Ishikawa (cell line): ENCODE results near the gene DYNLT5.

Experiments
- CEBPB ChIP-seq: IDR thresholded peaks from 2 replicates; pipeline ENCODE4 v1.6.1; 2012
- CREB1 ChIP-seq: IDR thresholded peaks from 2 replicates; pipeline ENCODE4 v1.6.1; 2012; ENCODE audit warnings: low read depth
- EGR1 ChIP-seq: IDR thresholded peaks from 2 replicates; pipeline ENCODE4 v1.6.1; 2012
- EP300 ChIP-seq: IDR thresholded peaks from 2 replicates; pipeline ENCODE4 v1.6.1; 2012; ENCODE audit warnings: borderline replicate concordance
- FOXM1 ChIP-seq: IDR thresholded peaks from 2 replicates; pipeline ENCODE4 v1.6.1; 2012; ENCODE audit warnings: low read depth, borderline replicate concordance
- MAX ChIP-seq: IDR thresholded peaks from 2 replicates; pipeline ENCODE4 v1.6.1; 2012
- NFIC ChIP-seq: IDR thresholded peaks from 2 replicates; pipeline ENCODE4 v1.6.1; 2012
- RAD21 ChIP-seq: IDR thresholded peaks from 2 replicates; pipeline ENCODE4 v1.6.1; 2012; ENCODE audit warnings: low read depth
- TAF1 ChIP-seq: IDR thresholded peaks from 2 replicates; pipeline ENCODE4 v1.6.1; 2012; ENCODE audit warnings: low read depth, mild to moderate bottlenecking
- TCF12 ChIP-seq: IDR thresholded peaks from 2 replicates; pipeline ENCODE4 v1.6.1; 2012; ENCODE audit warnings: low read depth
- TEAD4 ChIP-seq: IDR thresholded peaks from 2 replicates; pipeline ENCODE4 v1.6.1; 2012
- USF1 ChIP-seq: IDR thresholded peaks from 2 replicates; pipeline ENCODE4 v1.6.1; 2012
- YY1 ChIP-seq: IDR thresholded peaks from 2 replicates; pipeline ENCODE4 v1.6.1; 2012; ENCODE audit warnings: low read depth
- ZBTB7A ChIP-seq: IDR thresholded peaks from 2 replicates; pipeline ENCODE4 v1.6.1; 2012; ENCODE audit warnings: low read depth
- TF ChIP-seq, protein P1 (sequence below): IDR thresholded peaks from 2 replicates; pipeline ENCODE4 v1.6.1; 2012; ENCODE audit warnings: low read depth, mild to moderate bottlenecking

Gene DYNLT5, protein sequence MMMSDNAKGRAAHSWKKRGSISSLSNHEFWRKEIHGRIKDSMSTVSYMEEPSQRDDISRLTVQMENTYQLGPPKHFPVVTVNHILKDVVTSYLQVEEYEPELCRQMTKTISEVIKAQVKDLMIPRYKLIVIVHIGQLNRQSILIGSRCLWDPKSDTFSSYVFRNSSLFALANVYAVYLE

GRCh38 chr1:66752000-66752592 lies at the start of gene DYNLT5:
TSS of gene DYNLT5 (plus strand) at chr1:66752459. CDS start at chr1:66754659, 2,200 bp downstream.
- TF ChIP-seq EGR1 (no peak), TAF1 (no peak), FOXM1 (no peak), EP300 (no peak), YY1 (no peak), MAX (no peak), TEAD4 (no peak), CEBPB (no peak), NFIC (no peak), TCF12 (no peak), RAD21 (no peak), CREB1 (no peak), ZBTB7A (no peak), USF1 (no peak)
- TF ChIP-seq, protein P1, sequence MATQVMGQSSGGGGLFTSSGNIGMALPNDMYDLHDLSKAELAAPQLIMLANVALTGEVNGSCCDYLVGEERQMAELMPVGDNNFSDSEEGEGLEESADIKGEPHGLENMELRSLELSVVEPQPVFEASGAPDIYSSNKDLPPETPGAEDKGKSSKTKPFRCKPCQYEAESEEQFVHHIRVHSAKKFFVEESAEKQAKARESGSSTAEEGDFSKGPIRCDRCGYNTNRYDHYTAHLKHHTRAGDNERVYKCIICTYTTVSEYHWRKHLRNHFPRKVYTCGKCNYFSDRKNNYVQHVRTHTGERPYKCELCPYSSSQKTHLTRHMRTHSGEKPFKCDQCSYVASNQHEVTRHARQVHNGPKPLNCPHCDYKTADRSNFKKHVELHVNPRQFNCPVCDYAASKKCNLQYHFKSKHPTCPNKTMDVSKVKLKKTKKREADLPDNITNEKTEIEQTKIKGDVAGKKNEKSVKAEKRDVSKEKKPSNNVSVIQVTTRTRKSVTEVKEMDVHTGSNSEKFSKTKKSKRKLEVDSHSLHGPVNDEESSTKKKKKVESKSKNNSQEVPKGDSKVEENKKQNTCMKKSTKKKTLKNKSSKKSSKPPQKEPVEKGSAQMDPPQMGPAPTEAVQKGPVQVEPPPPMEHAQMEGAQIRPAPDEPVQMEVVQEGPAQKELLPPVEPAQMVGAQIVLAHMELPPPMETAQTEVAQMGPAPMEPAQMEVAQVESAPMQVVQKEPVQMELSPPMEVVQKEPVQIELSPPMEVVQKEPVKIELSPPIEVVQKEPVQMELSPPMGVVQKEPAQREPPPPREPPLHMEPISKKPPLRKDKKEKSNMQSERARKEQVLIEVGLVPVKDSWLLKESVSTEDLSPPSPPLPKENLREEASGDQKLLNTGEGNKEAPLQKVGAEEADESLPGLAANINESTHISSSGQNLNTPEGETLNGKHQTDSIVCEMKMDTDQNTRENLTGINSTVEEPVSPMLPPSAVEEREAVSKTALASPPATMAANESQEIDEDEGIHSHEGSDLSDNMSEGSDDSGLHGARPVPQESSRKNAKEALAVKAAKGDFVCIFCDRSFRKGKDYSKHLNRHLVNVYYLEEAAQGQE, result no peak

GRCh38 chr1:66704177-66704875 lies 47.9 kb upstream of the DYNLT5 start:
- no peak for TF ChIP-seq NFIC
- no peak for TF ChIP-seq YY1
- TF ChIP-seq CREB1, result no peak
- no peak for TF ChIP-seq EP300
- no peak for TF ChIP-seq ZBTB7A
- no peak for TF ChIP-seq TEAD4
- TF ChIP-seq USF1, result no peak
- TF ChIP-seq RAD21, result no peak
- no peak for TF ChIP-seq FOXM1
- TF ChIP-seq, protein P1, result no peak
- no peak for TF ChIP-seq TAF1
- no peak for TF ChIP-seq EGR1
- TF ChIP-seq MAX, result no peak
- no peak for TF ChIP-seq TCF12
- no peak for TF ChIP-seq CEBPB

- TF ChIP-seq TCF12 (no peak), RAD21 (no peak), CREB1 (no peak), FOXM1 (no peak), EGR1 (no peak), TEAD4 (no peak), MAX (no peak), EP300 (no peak), YY1 (no peak), CEBPB (no peak), ZBTB7A (no peak), NFIC (no peak), TAF1 (no peak)
- TF ChIP-seq, protein P1, result no peak
Measured at GRCh38 chr1:66705110-66705509, 47.1 kb upstream of the DYNLT5 start.
